Subcutaneous adipose tissue (tissue), 4 donors: ENCODE data around the gene MUSTN1. TPM values are rescaled to one million over a fixed set of nuclear protein-coding genes. Genes with fewer than 3 reads are reported as not detected.

Experiments used
- total RNA-seq, 4 donors: library from RNA; depleted of rRNA; stranded (reverse); fragments of >200 nt; gene quantifications; one replicate each; pipeline ENCODE4 v1.1.0, GENCODE V29; 2016
- TF ChIP-seq, protein P1 (sequence below): fragments of 450-650 bp; IDR thresholded peaks from one replicate; pipeline ENCODE4 v1.5.1; 2016; ENCODE audit warnings: low read depth, mild to moderate bottlenecking, control low read depth, antibody characterized with exemption, moderate library complexity

Gene MUSTN1
- total RNA-seq, 4 donors from 2014 or later = 1.3 to 13.0 (median 6.8) TPM

DNA sequence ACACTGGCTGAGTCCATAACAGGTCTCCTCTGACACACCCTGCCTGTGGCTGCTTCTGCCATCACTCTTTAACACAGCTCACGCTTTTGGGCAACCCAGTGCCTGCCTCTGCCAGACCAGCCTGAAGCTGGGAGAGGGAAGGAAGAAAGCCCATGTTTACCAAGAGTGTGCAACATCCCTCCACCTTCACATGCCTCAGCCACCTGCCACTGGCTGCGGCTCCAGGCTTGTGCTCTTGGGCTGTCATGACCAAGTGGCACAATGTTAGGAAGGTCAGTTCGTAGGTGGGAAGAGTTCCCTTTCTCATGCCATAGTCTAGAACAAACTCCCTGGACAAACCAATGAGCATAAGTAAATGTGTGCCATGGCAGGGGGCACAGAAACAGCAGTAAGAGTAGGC, 42.3 kb upstream of the MUSTN1 start:
- TF ChIP-seq, protein P1, sequence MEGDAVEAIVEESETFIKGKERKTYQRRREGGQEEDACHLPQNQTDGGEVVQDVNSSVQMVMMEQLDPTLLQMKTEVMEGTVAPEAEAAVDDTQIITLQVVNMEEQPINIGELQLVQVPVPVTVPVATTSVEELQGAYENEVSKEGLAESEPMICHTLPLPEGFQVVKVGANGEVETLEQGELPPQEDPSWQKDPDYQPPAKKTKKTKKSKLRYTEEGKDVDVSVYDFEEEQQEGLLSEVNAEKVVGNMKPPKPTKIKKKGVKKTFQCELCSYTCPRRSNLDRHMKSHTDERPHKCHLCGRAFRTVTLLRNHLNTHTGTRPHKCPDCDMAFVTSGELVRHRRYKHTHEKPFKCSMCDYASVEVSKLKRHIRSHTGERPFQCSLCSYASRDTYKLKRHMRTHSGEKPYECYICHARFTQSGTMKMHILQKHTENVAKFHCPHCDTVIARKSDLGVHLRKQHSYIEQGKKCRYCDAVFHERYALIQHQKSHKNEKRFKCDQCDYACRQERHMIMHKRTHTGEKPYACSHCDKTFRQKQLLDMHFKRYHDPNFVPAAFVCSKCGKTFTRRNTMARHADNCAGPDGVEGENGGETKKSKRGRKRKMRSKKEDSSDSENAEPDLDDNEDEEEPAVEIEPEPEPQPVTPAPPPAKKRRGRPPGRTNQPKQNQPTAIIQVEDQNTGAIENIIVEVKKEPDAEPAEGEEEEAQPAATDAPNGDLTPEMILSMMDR = no peak

- TF ChIP-seq, protein P1 = no peak
Observed at GRCh38 chr3:52874864-52875587, 40.2 kb upstream of the MUSTN1 start.

DNA sequence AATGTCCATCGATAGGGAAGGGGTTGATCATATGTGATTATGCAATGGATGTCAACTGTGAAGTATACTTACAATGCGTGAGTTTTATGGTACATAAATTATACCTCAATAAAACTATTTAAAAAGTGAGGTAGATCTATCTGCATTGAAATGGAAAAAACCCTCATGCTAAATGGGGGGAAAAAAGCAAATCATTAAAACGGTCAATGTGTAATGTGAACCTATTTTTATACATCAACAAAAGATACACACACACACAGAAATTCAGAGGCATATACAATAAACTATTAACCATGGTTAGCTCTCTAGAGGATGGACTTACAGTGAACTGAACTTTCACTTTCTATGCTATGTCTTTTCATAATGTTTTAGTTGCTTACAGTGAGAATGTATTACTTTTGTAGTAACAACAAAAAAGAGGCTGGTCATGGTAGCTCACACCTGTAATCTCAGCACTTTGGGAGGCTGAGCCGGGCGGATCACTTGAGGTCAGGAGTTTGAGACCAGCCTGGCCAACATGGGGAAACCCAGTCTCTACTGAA, 39.4 kb upstream of the MUSTN1 start:
- TF ChIP-seq, protein P1 = no peak

DNA sequence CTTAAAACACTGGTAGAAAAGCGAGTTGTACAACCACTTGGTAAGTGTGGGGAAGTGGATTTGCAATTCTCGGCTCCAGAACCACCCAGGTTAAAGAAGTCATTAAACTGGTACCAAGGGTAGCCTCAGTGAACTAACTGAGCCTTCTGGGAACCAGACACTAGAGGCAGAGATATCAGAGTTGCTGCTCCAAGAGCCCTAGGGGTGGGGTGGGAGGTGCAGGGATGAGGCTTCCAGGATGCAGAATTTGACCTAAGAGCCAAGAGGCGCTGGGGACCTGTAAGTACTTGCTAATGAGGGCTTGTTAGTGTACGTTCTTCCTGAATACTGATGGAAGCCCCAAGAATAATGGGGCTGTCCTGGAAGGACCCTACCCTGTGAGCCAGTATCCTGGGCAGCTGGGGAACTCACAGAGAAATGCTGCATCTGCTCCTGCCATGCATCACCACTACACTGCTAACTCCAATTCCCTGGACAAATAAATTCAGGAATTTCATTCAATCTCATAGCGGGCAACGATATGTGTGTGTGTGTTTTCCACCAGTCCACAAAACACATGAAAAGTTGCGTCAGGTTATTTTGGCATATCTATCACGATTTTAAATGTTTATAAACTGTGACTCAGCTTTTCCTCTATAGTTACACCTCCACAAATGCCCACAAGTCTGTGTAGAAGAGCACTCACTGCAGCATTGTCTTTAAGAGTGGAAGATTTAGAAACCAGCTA, 38.8 kb upstream of the MUSTN1 start:
- TF ChIP-seq, protein P1 = no peak

DNA sequence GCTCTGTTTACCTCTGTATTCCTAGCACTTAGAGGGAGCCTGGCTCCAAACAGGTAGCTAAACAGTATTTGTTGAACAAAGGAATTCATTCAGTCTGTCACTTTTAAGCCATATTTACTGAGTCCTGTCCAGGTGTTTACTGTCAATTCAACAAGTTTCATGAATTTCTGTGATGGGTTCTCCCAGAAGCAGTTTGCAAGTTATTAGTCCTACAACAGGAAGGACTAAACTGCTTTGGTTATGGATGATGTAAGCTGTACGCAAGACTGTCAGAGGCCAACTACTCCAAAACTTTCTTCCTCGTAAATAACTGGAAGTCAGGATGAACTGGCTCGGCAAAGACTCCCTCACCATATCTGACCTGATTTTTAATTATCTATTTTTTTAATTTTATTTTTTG, 37.4 kb upstream of the MUSTN1 start:
- TF ChIP-seq, protein P1 = no peak

- TF ChIP-seq, protein P1 = no peak
Observed at GRCh38 chr3:52871761-52872160, 36.9 kb upstream of the MUSTN1 start.

DNA sequence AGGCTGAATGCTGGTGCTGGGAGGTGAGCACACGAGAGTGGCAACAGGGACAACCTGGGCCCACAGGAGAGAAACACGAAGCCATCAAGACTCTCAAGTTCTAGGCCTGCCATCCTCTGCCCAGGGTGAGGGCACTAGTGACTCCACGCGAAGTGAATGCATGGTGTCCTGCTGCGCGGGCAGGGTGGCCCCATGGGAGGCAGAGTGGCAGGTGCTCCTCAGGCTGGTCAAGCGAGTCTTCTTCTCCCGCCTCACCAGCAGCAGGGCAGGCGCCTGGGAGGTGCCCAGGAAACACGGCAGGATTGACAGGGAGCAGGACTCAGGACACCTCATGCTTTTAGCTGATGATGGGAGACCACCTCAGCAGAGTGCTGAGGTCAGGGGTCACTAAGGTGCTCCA, 35.7 kb upstream of the MUSTN1 start:
- TF ChIP-seq, protein P1 = no peak
